Ammon's horn (tissue), 1 donor: ENCODE results near the gene TMEM244.
A peak's percentile ranks its signal among the peaks of the same experiment; 100 is the strongest.
"Not testable (repeated sequence)": the region's sequence is repeated elsewhere in the genome, so short reads cannot be mapped to it uniquely, and the experiment has no call there.

ENCODE experiments used
- DNase-seq: peaks from one replicate; pipeline ENCODE4 v3.0.0-alpha.2; 2016; ENCODE audit warnings: low spot score

TMEM244 gene, protein sequence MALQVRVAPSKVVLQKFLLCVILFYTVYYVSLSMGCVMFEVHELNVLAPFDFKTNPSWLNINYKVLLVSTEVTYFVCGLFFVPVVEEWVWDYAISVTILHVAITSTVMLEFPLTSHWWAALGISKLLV

DNA sequence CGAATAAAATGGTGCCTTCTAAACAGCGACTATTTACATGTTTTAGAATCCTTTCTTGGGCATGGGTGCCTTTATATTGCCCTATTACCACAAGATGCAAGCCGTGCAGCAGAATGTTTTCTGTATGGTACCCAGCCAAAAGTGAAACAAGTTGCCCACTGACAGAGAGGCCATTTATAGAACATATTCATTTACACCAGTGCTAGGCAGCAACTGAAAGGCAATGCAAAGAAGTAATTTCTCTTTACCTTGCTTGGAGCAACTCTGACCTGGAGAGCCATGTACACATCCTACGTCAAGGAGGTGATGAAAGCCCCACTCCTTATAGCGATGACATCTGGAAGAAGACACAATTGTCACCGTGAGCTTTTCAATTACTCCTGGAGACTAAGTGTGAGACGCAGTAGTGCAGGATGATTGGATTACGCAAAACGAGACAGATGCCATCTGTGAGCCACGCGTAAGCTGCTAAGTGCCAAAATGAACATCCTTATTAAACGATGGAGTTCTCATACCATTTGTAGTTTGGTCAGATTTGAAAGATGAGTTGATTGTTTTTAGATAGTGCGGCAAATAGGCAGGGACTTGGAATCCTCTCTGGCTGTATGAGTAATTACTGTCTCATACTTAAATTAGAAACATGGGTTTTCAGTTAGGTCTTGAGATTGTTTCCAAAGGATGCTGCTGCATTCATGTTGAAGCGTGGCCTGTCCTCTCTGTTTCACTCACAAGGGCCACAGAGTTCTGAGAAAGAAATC, at the start of gene TMEM244:
Gene TMEM244, minus strand, starts transcription at position 408 of the 758 bp plus-strand sequence. Its CDS starts 127 bp downstream, at position 281.
- DNase-seq = peak; percentile 60

DNA sequence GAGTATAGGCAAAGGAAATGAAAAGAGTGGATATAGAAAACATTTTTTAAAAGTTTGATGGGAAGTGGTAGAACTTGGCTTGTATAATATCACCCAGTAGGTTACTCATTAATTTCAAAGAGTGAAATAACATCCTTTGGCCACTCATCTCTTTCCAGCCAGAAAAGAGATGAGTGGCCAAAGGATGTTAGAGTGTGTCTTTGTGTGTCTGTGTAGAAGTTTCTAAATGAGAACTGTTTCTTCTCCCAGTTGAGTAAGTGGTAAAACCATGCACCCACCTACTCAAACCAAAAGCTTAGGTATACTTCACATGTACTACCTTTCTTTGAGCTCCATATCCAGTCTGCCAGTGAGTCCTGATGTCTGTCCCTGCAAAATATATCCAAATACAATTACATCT, 47.7 kb upstream of the TMEM244 start:
- no peak for DNase-seq

DNA sequence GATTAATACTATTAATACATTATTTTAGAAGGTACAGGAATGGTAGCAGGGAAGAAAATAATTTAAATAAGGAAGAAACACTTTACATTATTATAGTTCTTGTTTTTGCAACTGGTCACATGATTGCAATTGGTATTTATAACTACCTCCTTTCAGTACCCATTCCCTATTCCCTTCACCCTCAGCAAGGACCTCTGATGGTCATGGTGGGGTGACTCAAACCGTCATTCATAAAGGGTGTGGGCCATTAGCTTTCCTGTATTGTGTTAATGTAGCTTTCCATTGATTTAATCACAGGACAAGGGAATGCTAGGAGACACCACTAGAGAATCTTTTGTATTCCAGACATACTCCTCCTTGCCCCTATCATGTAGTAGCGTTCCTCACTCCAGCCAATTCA, 47.2 kb upstream of the TMEM244 start:
- DNase-seq = no peak

DNA sequence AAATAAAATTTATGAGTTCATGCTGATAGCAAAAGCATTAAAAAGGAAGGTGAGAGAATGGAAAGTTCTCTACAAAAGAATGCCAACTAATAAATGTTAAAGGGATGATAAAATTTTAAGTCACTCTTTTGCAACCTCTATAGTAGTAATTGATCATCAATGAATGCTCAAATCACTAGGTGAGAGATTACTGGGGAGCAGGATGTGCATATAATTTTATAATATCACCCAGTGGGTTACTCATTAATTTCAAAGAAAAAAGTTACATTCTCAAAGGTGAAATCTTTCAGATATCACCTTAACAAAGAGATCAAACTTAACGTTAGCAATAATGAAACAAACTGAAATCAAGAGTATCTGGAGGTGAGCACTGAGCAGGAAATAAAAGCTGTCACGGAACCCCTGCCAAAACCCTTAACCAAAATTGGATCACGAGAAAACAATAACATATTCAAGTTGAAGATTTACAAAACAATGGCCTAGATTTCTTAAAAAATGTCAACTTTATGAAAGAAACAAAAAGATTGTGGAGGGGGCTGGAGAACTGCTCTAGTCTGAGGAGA, 45.5 kb upstream of the TMEM244 start:
- DNase-seq = no peak

DNA sequence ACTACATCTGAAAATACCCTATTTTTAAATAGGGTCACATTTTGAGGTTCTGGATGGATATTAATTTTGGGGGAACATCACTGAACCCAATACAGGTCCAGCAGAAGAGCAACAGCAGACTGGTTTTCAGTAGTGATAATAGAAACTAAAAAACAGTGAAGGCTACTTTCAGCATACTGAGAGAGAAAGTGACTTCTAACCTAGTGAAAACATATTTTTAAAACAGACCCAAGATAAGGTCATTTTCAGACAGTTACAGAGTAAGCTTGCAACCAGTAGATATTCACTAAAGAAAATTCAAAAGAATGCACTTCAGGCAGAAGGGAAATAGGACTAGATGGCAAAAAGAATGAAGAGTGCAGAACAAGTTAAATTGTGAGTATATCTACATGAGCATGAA, 42.0 kb upstream of the TMEM244 start:
- no peak for DNase-seq

DNA sequence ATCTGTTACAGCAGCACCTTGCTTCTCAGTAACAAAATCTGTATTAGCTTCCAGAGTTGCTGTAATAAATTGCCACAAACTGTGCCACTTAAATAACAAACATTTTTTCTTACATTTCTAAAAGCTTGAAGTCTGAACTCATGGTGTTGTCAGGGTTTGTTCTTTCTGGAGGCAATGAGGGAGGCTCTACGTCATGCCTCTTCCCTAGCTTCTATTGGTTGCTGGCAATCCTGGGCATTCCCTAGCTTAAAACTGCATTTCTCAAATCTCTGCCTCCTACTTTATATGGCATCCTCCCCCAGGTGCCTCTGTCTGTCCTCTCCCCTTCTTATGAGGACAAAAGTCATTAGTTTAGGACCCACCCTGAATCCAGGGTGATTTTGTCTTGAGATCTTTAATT, 41.6 kb upstream of the TMEM244 start:
- DNase-seq = no peak

DNA sequence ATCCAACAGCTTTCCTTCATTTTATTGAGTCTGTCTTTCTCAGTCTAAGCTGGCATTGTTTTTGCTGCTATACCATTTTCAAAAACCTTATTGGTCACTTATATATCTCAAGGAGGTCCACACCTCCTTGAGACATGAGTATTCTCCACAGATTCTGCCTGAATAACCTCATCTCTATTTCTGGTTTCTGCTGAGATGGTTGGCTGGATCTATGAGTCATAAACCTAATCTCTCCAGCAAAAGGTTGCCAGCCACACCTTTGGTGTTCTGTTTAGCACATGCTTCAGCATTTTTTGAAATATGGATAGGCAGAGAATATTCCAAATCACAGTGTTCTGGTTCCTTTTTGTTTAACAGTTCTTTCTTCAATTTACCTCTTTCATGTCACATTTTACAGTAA, 40.8 kb upstream of the TMEM244 start:
- DNase-seq = no peak

DNA sequence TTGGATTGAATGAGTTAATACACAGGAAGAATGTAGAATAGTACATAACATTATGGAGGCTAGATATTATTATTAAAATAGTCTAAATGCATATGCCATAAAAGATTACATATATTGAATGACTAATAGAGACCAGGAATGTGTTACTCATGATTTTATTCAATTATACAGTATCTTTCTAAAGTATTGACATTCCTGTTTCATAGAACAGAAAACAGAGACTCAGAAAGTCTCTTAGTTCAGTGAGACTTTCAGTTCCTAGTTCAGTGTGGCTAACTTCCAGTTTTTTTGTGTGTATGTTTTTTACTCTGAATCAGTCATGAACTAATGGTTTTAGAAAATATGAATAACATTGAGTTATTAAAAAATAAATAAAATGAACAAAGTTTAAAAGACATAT, 34.6 kb upstream of the TMEM244 start:
- no peak for DNase-seq

DNA sequence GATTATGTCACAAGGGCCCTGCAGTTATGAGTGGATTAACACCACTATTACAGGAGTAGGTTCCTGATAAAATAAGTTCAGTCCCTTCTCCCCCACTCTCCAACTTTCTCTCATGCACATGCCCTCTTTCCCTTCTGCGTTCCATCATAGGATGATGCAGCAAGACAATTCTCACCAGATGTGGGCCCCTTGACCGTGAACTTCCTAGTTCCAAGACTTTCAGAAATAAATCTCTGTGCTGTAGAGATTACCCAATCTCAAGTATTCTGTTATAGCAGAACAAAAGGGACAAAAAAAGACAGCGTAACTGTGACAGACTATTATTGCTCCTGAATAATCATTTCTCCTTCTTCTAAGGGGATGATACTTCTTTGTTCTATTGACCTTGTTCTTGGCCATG, 33.8 kb upstream of the TMEM244 start:
- no peak for DNase-seq

DNA sequence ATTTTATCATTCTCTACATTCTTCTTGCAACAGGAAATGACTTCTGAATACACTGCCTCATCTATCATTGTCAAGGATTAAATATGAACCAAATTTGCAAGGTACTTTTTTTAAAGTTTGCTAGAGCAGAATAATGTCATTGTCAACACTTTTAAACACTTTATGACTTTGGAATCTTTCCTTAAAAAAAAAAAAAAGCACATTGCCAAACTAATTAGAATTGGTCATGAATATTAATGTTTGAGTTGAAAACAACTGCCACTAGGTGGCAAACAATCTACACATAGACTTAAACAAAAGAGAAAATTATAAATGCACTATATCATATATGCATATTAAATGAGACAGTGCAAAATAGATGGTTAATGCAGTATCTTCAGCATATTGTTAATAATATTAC, 32.5 kb upstream of the TMEM244 start:
- DNase-seq = no peak

DNA sequence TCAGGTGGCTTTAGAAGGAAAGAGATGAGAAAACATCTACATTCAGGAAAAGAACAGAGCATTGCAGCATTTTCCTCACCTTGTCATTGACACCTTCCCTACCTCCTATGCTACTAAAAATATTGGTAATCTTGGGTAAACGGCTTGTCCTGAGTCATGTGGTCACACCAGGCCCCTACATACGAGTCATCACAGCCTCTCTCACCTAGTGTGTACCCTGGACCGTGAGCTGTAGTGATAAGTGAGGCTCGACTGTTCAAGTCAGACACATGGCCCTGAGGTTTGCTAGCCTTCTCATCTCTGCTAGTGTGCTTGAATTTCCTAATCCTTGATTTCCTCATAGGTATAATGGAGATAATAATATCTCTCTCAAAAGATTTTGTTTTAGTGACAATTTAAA, 29.6 kb upstream of the TMEM244 start:
- DNase-seq = no peak

DNA sequence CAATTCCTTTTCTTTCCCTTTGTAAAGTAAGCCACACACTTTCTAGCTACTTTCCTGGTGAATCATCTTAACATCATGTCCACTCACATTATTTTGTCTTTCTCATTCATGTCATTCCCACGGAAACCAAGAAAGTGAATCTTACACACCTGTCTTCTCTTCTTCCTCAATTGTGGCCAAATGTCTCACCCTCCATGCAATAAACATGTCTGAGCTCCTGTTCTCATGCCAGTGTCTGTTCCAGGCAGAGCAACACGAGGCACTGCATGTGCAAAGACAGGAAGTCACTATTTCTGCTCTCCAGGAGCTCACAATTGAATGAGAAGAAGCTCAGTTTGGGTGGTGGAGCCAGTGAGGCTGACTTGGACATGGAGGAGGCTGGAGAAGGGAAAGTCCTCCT, 29.0 kb upstream of the TMEM244 start:
- no peak for DNase-seq

DNA sequence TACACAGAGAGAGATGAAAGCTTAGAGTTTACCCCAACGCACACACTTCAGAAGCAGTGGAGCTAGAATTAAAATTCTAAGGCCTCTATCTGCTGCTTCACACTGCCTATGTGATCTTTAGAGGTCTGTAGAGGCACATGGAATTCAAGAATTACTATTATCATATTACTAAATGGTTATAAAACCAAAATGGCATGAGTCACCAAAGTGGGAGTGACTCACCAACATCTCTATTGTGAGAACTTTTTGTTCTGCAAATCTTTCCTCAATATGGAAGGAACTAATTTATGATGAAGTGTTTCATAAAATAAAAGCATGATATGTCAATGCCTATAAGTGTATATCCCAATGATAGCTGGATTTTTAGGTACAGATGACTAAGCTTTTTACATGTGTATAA, 28.5 kb upstream of the TMEM244 start:
- no peak for DNase-seq

DNA sequence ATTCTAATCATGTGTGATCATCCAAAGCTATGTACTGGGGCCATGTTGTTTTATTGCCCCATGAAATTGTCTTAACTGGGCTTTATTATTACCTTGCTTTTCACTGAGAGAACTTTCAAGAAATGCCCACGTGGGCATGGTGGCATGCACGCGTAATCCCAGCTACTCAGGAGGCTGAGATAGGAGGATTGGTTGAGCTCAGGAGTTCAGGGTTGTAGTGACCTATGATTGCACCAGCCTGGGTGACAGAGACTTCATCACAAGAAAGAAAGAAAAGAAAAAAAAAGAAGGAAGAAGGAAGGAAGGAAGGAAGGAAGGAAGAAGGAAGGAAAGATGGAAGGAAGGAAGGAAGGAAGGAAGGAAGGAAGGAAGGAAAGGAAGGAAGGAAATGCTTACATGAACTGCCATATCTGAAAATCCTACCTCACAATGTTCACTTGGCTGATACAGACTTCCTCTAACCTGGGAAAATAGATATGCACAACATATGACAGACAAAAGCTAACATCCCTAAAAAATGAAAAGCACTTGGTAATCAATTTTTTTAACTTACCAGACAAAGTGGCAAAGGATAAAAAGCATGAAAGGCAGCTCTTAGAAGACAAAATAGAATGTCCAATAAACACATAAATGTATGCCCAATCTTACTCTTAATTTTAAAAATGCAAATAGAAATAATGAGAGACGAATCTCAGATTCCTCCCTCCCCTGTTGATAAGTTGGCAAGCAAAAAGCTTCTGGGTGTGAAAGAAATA, 25.5 kb upstream of the TMEM244 start:
- no peak for DNase-seq

DNA sequence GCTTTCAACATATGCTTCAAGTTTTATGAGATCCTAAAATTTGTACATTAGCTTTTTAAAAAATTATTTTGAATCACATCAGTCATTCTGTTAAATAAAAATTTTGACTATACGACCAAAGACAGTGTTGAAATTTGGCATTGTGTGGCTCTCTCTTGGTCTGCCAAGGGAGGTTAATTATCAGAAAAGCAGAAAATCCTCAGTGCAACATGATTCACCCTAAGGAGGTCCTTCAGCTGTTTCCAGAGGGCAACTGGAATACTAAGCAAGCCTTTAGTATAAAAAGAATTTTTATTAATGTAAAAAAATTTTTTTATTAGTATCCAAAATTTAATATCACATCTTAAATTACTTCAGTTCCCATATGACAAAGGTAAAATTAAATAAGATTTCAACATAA, 23.1 kb upstream of the TMEM244 start:
- DNase-seq = no peak

DNA sequence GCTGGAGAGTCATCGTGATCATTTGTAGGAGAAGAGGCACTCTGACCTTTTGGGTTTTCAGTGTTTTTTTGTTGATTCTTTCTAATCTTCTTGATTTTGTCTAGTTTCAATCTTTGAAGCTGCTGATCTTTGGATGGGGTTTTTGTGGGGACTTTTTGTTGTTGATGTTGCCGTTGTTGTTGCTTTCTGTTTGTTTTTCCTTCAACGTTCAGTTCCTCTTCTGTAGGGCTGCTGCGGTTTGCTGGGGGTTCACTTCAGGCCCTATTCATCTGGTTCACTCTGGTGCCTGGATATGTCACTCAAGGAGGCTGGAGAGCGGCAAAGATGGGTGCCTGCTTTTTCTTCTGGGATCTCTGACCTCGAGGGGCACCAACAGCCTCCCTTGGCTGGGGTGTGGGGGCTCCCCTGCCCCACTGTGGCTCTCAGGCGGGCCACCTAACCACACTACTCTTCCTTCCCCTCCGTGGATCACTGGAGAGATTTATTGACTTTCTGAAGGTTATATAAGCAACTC, 21.5 kb upstream of the TMEM244 start:
- DNase-seq = no peak

DNA sequence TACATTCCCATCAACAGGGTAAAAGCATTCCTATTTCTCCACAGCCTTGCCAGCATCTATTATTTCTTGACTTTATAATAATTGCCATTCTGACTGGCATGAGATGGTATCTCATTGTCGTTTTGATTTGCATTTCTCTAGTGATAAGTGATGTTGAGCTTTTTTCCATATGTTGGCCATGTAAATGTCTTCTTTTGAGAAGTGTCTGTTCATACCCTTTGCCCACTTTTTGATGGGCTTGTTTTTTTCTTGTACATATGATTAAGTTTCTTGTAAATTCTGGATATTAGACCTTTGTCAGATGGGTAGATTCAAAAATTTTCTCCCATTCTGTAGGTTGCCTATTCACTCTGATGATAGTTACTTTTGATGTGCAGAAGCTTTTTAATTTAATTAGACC, 16.8 kb upstream of the TMEM244 start:
- DNase-seq = not testable (repeated sequence)

DNA sequence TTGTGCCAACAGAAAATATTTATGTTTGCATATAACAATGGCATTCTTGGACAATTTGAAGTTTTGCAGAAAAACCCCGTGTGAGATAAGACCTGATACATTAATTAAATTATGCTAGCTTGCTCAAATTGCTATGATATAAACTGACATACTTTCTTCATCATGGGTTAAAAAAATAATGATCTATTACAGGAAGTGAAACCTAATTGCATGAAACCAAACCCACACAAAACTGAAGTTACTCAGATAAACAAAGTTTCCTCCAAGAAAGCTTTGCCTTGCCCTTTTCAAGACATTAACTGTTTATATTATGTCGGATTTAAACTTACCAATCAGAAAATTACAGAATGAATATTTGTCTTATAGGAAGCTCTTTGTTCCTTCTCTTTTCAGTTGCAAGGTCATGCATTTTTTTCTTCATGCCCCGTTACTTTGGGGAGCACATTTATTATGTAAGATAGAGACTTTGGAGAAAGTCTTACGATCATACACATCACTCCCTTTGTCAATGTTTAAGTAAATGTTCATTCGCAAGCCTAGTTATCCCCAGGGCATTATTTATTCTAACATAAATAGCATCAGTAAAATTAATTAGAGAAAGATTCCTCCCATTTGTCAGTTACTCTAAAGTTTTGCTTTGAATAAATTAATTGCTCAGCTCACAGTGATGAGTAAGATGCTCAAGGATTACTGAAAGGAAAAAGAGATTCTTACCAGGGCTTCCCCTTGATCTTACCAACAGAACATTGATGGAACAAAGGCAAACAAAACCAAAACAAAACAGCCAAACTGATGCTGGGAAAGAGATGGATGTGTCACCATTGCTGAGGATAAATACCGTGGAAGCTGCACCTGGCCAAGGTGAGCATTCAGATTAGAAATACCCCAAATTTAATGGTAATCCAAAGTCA, 14.8 kb upstream of the TMEM244 start:
- DNase-seq = no peak

DNA sequence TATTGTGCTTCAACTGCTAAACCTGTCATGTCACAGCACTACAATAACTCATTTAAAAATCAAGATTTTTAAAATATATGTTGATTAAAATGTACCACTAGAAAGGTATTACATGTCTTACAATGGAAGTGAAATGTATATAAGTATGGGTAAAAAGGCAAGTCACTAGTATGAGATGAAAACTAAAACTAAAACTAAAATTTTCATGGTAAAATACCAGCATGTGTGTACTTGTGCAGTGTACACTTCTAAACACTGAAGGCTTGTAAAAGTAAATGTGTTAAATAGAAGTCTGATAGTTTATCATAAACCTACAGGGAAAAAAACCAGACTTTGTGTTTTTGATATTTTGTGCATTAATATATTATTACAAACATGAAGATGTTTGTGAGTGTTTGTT, 13.7 kb upstream of the TMEM244 start:
- DNase-seq = no peak

DNA sequence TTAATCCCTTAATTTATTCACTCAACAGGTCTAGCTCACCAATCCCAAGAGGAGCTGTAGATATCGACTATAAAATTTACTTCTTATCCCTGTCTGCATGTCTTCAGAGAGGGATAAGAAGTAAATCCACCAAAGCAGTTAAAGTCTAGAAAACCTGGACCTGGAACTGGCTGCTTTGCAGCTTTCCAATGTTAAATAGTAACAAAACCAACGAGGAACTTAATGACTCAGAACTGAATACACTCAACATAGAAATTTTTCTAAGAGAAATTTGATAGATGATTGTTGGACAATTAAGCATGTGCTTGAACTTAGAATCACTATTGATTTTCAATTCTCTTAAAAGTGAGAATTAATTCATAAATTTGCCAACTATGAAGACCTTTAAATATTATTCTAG, 11.5 kb upstream of the TMEM244 start:
- no peak for DNase-seq

DNA sequence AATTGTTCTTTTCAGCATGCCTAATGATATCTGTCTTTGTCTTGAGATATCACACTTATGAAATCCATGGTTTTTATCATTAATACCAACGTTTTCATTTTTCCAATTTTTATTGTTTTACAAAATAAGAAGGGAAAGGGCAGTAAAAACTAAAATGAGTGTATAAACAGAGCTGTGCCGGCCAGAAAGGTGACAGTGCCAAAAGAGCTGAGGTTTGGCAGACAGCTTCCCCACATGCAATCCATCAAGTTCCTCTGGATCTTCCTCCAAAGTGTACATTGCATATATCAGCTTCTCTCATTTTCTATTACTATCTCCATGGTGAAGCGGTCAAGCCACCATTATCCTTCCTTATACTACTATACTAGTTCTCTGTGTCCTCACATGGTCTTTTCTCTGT, 10.1 kb upstream of the TMEM244 start:
- DNase-seq = no peak

DNA sequence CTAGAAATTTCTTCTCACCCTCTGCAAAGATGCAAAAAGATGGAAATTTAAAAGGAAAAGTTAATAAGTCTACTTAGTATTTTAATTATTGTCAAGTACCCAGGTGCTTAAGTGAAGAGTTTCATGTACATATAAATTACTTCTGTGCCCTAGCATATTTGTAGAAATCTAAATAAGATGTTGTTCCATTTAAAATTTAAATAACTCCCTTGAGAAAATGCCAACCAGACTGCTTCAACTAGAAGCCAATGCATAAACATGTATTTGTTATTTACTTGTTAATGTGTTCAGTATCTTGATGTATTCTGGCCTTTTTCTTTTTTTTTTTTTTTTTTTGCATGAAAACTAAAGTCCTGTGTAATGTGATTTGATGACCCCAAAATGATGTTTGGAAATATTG, 6.3 kb upstream of the TMEM244 start:
- no peak for DNase-seq
